ENCODE results near the gene C1QL1. TPM values are rescaled to one million over a fixed set of nuclear protein-coding genes. Genes with fewer than 3 reads are reported as not detected.

C1QL1 gene
- total and polyA plus RNA-seq, 2 of the 13 experiments (the other 11 are each of a cell fraction or from before 2014, with no cell fraction given) = 0.11 TPM

- TF ChIP-seq, protein P1, sequence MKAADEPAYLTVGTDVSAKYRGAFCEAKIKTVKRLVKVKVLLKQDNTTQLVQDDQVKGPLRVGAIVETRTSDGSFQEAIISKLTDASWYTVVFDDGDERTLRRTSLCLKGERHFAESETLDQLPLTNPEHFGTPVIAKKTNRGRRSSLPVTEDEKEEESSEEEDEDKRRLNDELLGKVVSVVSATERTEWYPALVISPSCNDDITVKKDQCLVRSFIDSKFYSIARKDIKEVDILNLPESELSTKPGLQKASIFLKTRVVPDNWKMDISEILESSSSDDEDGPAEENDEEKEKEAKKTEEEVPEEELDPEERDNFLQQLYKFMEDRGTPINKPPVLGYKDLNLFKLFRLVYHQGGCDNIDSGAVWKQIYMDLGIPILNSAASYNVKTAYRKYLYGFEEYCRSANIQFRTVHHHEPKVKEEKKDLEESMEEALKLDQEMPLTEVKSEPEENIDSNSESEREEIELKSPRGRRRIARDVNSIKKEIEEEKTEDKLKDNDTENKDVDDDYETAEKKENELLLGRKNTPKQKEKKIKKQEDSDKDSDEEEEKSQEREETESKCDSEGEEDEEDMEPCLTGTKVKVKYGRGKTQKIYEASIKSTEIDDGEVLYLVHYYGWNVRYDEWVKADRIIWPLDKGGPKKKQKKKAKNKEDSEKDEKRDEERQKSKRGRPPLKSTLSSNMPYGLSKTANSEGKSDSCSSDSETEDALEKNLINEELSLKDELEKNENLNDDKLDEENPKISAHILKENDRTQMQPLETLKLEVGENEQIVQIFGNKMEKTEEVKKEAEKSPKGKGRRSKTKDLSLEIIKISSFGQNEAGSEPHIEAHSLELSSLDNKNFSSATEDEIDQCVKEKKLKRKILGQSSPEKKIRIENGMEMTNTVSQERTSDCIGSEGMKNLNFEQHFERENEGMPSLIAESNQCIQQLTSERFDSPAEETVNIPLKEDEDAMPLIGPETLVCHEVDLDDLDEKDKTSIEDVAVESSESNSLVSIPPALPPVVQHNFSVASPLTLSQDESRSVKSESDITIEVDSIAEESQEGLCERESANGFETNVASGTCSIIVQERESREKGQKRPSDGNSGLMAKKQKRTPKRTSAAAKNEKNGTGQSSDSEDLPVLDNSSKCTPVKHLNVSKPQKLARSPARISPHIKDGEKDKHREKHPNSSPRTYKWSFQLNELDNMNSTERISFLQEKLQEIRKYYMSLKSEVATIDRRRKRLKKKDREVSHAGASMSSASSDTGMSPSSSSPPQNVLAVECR (CRISPR knock-in tag; IDR thresholded peaks at IDR 0.05; ENCODE audit: borderline replicate concordance) = peak; percentile 13; the same call in 1 of the 2 replicates
- peak; percentile 58 for TF ChIP-seq SRSF1 (optimal IDR thresholded peaks at IDR 0.05; ENCODE audit: low read depth, low read length)
- TF ChIP-seq ZNF687 (CRISPR knock-in tag; IDR thresholded peaks at IDR 0.05) = peak; percentile 44; the same call in 1 of the 2 replicates
- 0 out of 2 replicates have a peak, but pooled peaks have one; percentile 9 for TF ChIP-seq MTA1 (CRISPR knock-in tag; IDR thresholded peaks at IDR 0.05; ENCODE audit: borderline replicate concordance)
- no peak for TF ChIP-seq SOX5 (CRISPR knock-in tag; IDR thresholded peaks at IDR 0.05; ENCODE audit: borderline replicate concordance)
- TF ChIP-seq ZNF75D (CRISPR knock-in tag; IDR thresholded peaks at IDR 0.05; ENCODE audit: borderline replicate concordance) = no peak
- TF ChIP-seq MZF1 (CRISPR knock-in tag; IDR thresholded peaks at IDR 0.05; ENCODE audit: borderline replicate concordance) = no peak
- TF ChIP-seq HDAC6 (IDR thresholded peaks at IDR 0.05; ENCODE audit: low read depth, low read length) = no peak
- no peak for TF ChIP-seq ZNF672 (CRISPR knock-in tag; IDR thresholded peaks at IDR 0.05)
- no peak for TF ChIP-seq ZNF513 (CRISPR knock-in tag; conservative IDR thresholded peaks at IDR 0.05)
- no peak for TF ChIP-seq MBNL3 (CRISPR knock-in tag; conservative IDR thresholded peaks at IDR 0.05)
- 0 out of 2 replicates have a peak, but pooled peaks have one; percentile 12 for TF ChIP-seq ZNF501 (CRISPR knock-in tag; IDR thresholded peaks at IDR 0.05)
- no peak for TF ChIP-seq MLXIP (CRISPR knock-in tag; IDR thresholded peaks at IDR 0.05; ENCODE audit: borderline replicate concordance)
- no peak for TF ChIP-seq NR2C2 (CRISPR knock-in tag; IDR thresholded peaks at IDR 0.05; ENCODE audit: borderline replicate concordance)
- TF ChIP-seq ZNF879 (CRISPR knock-in tag; IDR thresholded peaks at IDR 0.05) = no peak
- no peak for TF ChIP-seq PPARG (CRISPR knock-in tag; conservative IDR thresholded peaks at IDR 0.05)
- TF ChIP-seq DNMT3B (CRISPR knock-in tag; conservative IDR thresholded peaks at IDR 0.05) = no peak
These were observed 51.3 kb downstream of the C1QL1 start (continued) for GRCh38 chr17:44916781-44917241.

Data from HepG2 (cell line).